Upper lobe of left lung (tissue), 4 donors: ENCODE results near the gene RBMX.

Source experiments
- CTCF ChIP-seq, 6 experiments: fragments of 450-650 bp in 4 of 6; fragments of 200-600 bp in 2 of 6; sonication (generic) in 2 of 6; IDR thresholded peaks; one replicate each; pipeline ENCODE4 v1.5.1; 2016 to 2019; ENCODE audit warnings: antibody characterized with exemption in 6 of 6
- EP300 ChIP-seq, 4 donors: sonication (generic); formaldehyde crosslinking; IDR thresholded peaks; one replicate each; pipeline ENCODE4 v1.5.1; 2017; ENCODE audit warnings: antibody characterized with exemption in 4 of 4, control low read depth in 2 of 4
- POLR2A ChIP-seq, 4 donors: fragments of 450-650 bp; IDR thresholded peaks; one replicate each; pipeline ENCODE4 v1.5.1; 2016 to 2017; ENCODE audit warnings: antibody characterized with exemption in 4 of 4, mild to moderate bottlenecking in 2 of 4
- POLR2AphosphoS5 ChIP-seq, 2 donors: sonication (generic); formaldehyde crosslinking; IDR thresholded peaks; one replicate each; pipeline ENCODE4 v1.5.1; 2017; ENCODE audit warnings: antibody characterized with exemption in 2 of 2

- TF ChIP-seq CTCF (IDR thresholded peaks at IDR 0.05) (no peak), POLR2AphosphoS5 (IDR thresholded peaks at IDR 0.05) (no peak), POLR2A (IDR thresholded peaks at IDR 0.05) (no peak), EP300 (IDR thresholded peaks at IDR 0.05) (no peak)
These were observed 12.1 kb downstream of the RBMX start for GRCh38 chrX:136868283-136869055.
